Cardiac fibroblast (primary cell): Measurements from ENCODE around the gene TRAF2.
"Not testable (repeated sequence)": the region's sequence is repeated elsewhere in the genome, so short reads cannot be mapped to it uniquely, and the experiment has no call there.

Experiments
- DNase-seq, 2 donors: peaks; one replicate each; pipeline versions ENCODE4 v3.0.0 to v3.0.0-alpha.2; 2010; ENCODE audit warnings: low read depth in 2 of 2
- H3K4me3 ChIP-seq, 2 donors: replicated peaks in 1 of 2; 1 replicate in 1 of 2; 2 replicates in 1 of 2; pipeline ENCODE4 v1.5.1; 2011; ENCODE audit warnings: low read depth in 2 of 2, low read length in 2 of 2, mild to moderate bottlenecking in 2 of 2, moderate library complexity in 1 of 2
- TF ChIP-seq, protein P1 (sequence below): IDR thresholded peaks from one replicate; pipeline ENCODE4 v1.5.1; 2011; ENCODE audit warnings: low read depth, mild to moderate bottlenecking, low read length, inconsistent platforms

Gene TRAF2

DNA sequence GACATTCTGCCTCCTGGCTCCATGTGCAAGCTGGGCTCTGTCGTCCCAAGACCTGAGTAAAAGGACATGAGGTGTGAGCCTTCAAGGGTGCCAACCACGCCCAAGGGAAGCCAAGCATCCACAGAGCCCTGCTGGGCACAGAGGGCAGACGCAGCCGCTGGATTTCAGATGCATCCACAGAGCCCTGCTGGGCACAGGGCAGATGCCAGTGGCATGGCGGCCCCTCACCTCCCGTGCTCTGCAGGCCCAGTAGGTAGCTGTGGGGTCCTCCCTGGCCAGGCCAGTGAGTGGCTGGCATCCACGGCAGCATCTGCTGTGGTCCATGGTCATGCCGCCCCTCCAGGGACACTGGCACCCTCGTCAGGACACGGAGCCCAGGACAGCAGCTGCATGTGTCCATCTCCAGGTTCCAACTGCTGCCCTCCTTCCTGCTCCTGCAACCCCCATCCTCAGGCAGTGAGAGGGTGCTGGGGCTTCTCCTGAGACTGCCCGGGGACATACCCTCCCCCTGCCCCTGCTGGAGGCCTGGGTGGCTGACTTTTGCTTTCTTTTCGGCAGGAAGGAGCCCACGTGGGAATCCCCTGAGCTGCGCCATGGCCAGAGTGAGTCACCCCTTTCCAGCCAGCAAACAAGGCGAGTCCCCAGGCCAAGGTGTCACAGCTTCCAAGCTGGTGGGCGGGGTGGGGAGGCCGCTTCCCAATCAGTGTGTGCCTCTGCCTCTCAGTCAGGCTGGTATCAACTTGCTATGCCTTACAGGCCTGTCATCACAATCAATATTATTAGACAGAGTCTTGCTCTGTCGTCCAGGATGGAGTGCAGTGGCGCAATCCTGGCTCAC lies 4.0 kb upstream of the TRAF2 start:
- H3K4me3 ChIP-seq, result peak overlapping the region; percentile 5 to 34
- peak; percentile 77 to 85 for DNase-seq
- TF ChIP-seq, protein P1, sequence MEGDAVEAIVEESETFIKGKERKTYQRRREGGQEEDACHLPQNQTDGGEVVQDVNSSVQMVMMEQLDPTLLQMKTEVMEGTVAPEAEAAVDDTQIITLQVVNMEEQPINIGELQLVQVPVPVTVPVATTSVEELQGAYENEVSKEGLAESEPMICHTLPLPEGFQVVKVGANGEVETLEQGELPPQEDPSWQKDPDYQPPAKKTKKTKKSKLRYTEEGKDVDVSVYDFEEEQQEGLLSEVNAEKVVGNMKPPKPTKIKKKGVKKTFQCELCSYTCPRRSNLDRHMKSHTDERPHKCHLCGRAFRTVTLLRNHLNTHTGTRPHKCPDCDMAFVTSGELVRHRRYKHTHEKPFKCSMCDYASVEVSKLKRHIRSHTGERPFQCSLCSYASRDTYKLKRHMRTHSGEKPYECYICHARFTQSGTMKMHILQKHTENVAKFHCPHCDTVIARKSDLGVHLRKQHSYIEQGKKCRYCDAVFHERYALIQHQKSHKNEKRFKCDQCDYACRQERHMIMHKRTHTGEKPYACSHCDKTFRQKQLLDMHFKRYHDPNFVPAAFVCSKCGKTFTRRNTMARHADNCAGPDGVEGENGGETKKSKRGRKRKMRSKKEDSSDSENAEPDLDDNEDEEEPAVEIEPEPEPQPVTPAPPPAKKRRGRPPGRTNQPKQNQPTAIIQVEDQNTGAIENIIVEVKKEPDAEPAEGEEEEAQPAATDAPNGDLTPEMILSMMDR, result peak; percentile 8

DNA sequence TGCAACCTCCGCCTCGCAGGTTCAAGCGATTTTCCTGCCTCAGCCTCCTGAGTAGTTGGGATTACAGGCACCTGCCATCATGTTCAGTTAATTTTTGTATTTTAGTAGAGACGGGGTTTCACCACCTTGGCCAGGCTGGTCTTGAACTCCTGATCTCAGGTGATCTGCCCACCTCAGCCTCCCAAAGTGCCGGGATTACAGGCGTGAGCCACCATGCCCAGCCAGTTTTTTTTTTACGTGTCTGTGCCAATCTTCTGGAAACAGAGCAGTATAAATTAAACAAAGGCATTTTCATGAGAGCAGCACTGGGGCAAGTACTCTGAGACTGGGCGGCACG lies 3.4 kb upstream of the TRAF2 start:
- H3K4me3 ChIP-seq, DNase-seq: not testable (repeated sequence)

DNA sequence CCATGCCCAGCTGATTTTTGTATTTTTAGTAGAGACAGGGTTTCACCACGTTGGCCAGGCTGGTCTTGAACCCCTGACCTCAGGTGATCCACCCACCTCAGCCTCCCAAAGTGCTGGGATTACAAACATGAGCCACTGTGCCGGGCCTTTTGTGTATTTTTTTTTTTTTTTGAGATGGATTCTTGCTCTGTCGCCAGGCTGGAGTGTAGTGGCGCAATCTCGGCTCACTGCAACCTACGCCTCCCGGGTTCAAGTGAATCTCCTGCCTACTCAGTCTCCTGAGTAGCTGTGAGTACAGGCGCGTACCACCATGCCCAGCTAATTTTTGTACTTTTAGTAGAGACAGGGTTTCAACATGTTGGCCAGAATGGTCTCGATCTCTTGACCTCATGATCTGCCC lies 2.6 kb upstream of the TRAF2 start:
- not testable (repeated sequence) for DNase-seq, H3K4me3 ChIP-seq

DNA sequence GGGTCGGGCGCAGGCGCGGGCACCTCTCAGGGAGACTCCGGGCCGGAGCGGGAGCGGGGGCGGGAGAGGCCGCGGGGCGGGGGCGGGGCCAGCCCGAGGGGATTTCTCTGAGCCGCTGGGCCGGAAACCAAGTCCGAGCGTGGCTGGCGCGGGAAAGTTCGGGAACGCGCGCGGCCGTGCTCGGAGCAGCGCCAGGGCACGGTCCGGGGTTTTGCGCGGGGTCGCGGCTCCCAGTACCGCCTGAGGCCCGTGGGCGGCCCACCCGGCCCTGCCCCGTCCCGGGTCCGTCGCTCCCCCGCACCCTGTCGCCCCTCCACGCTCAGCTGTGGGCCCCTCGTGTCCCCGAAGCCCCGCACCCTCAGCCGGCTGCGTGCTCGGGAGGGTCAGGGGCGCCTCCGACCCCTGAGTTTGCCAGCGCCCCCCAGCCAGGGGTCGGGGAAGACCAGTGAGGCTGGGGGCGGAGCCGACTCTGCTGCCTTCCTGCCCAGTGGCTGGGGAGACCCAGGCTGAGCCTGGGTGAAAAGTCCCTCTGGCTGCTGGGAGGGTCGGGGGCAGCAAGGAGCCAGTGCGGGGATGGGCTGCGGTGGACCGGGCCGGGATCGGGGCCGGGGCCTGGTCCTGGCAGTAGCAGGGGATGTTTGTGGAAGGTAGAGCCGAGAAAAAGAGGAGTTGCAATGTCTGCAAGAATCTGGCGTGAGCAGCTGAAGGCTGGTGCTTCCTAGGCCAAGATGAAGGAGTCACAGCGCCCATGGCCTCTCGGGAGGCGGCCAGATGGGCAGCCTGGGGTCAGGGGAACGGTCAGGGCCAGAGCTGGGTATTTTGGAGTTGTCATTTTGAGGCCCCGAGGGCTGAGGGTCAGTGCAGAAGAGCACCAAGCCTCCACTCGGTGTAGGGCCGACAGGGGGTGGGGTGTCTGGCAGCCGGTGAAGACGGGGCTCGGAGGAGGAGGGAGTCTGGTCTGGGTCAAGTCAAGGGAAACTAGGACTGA lies 588 bp downstream of the TRAF2 start:
- H3K4me3 ChIP-seq, result peak overlapping the region; percentile 66 to 80
- TF ChIP-seq, protein P1, result no peak
- DNase-seq, result peak; percentile 12 to 28

DNA sequence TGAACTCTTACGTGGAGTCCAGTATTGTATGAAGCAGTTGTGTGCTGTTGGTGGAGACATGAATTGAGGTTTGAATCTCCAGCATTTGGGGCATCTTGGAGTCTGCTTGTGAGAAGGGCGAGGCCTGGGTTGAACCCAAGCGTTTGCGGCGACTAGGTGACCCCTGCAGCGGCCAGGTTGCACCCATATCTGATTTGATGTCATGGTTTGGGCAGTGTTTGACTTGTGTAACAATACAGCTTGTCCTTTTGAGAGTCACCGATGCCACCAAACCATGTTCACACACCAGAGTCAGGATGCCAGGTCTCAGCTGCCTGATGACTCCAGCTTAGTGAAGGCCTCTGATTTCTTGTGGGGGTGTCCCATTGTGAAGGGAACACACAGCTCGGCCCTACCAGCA lies 2.1 kb downstream of the TRAF2 start:
- TF ChIP-seq, protein P1, result no peak
- DNase-seq, result no peak
- no peak overlapping the region for H3K4me3 ChIP-seq

DNA sequence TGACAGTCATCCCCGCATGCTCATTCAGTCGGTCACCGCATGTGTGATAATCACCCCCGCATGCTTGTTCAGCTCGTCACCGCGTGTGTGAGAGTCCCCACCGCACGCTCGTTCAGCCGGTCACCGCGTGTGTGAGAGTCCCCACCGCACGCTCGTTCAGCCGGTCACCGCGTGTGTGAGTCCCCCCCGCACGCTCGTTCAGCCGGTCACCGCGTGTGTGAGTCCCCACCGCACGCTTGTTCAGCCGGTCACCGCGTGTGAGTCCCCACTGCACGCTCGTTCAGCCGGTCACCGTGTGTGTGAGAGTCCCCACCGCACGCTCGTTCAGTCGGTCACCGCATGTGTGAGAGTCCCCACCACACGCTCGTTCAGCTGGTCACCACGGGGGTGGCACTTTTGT lies 3.5 kb downstream of the TRAF2 start:
- no peak for DNase-seq
- TF ChIP-seq, protein P1, result no peak
- no peak overlapping the region for H3K4me3 ChIP-seq

- no peak for DNase-seq
- TF ChIP-seq, protein P1, result no peak
- no peak overlapping the region for H3K4me3 ChIP-seq
Measured at GRCh38 chr9:136890661-136891060, 4.3 kb downstream of the TRAF2 start.
